Uterus (tissue), 4 donors: ENCODE measurements around the gene CUZD1. TPM values are rescaled to one million over a fixed set of nuclear protein-coding genes. Genes with fewer than 3 reads are reported as not detected.

ENCODE experiments used
- DNase-seq, 2 donors: peaks; one replicate each; pipeline ENCODE4 v3.0.0-alpha.2; 2019 to 2020
- H3K27ac ChIP-seq, 2 donors: fragments of 200-600 bp; sonication (generic); 1 replicate in 1 of 2; 2 replicates in 1 of 2; pipeline ENCODE4 v1.5.1; 2016 to 2018
- H3K27me3 ChIP-seq, 2 donors: fragments of 200-600 bp; sonication (generic); one replicate each; pipeline ENCODE4 v1.5.1; 2018 to 2019; ENCODE audit warnings: control low read depth in 1 of 2
- H3K36me3 ChIP-seq, 2 donors: fragments of 200-600 bp; sonication (generic); one replicate each; pipeline ENCODE4 v1.5.1; 2019; ENCODE audit warnings: control low read depth in 1 of 2
- H3K4me1 ChIP-seq, 2 donors: fragments of 200-600 bp; sonication (generic); one replicate each; pipeline ENCODE4 v1.5.1; 2018 to 2019; ENCODE audit warnings: control low read depth in 1 of 2
- H3K4me3 ChIP-seq, 2 donors: fragments of 200-600 bp; sonication (generic); 1 replicate in 1 of 2; 2 replicates in 1 of 2; pipeline ENCODE4 v1.5.1; 2018 to 2019; ENCODE audit warnings: mild to moderate bottlenecking in 1 of 2
- H3K9me3 ChIP-seq, 2 donors: fragments of 200-600 bp; sonication (generic); one replicate each; pipeline ENCODE4 v1.5.1; 2019; ENCODE audit warnings: control low read depth in 1 of 2
- CTCF ChIP-seq, 4 experiments: fragments of 200-600 bp in 2 of 4; fragments of 450-650 bp in 2 of 4; sonication (generic) in 2 of 4; IDR thresholded peaks; one replicate each; pipeline ENCODE4 v1.5.1; 2016 to 2019; ENCODE audit warnings: antibody characterized with exemption in 4 of 4, mild to moderate bottlenecking in 2 of 4, moderate library complexity in 1 of 4
- POLR2A ChIP-seq, 2 donors: fragments of 450-650 bp; IDR thresholded peaks; one replicate each; pipeline ENCODE4 v1.6.1; 2016; ENCODE audit warnings: antibody characterized with exemption in 2 of 2, mild to moderate bottlenecking in 1 of 2, moderate library complexity in 1 of 2
- intact Hi-C: fragments of 100-400 bp; cut with DNase I; formaldehyde crosslinking; loops from one replicate; pipeline ENCODE4 v1.15.1; 2023; ENCODE audit warnings: low total_unique reads
- total RNA-seq, 4 donors: library from RNA; depleted of rRNA in 3 of 4; stranded (reverse); fragments of >200 nt in 3 of 4; gene quantifications; one replicate each; pipeline versions ENCODE4 v1.1.0 to v1.2.4, GENCODE V29; 2014 to 2023
- donor health status: DM: yes; HTN: yes; CAD: no.

Gene CUZD1
- total RNA-seq, 4 donors from 2014 or later: 0.97 to 1.5 (median 1.3) TPM; not detected in 1

- no peak for TF ChIP-seq POLR2A (IDR thresholded peaks at IDR 0.05)
- no peak for TF ChIP-seq CTCF (IDR thresholded peaks at IDR 0.05)
- H3K27ac ChIP-seq: no peak overlapping the region
- H3K27me3 ChIP-seq: no peaks in the 10 kb centered on the region
- no peaks in the 10 kb centered on the region for H3K4me1 ChIP-seq
- DNase-seq: no peak
- intact Hi-C loops: no loop called here
- H3K36me3 ChIP-seq: no peaks in the 10 kb centered on the region
- no peaks in the 10 kb centered on the region for H3K9me3 ChIP-seq
- no peak overlapping the region for H3K4me3 ChIP-seq
Observed at GRCh38 chr10:122814493-122814892, 31.2 kb downstream of the CUZD1 start.

- intact Hi-C loops: no loop called here
- no peak for DNase-seq
- Histone ChIP-seq H3K27ac (no peak overlapping the region), H3K4me1 (no peaks in the 10 kb centered on the region), H3K4me3 (no peak overlapping the region), H3K9me3 (no peaks in the 10 kb centered on the region), H3K27me3 (no peaks in the 10 kb centered on the region), H3K36me3 (no peaks in the 10 kb centered on the region)
- TF ChIP-seq POLR2A (IDR thresholded peaks at IDR 0.05) (no peak), CTCF (IDR thresholded peaks at IDR 0.05) (no peak)
Observed at GRCh38 chr10:122812751-122813150, 32.9 kb downstream of the CUZD1 start.

GRCh38 chr10:122802282-122802681 lies 43.4 kb downstream of the CUZD1 start:
- no peak overlapping the region for H3K27ac ChIP-seq
- no peaks in the 10 kb centered on the region for H3K4me1 ChIP-seq
- no peaks in the 10 kb centered on the region for H3K36me3 ChIP-seq
- no peak for DNase-seq
- no peaks in the 10 kb centered on the region for H3K27me3 ChIP-seq
- H3K9me3 ChIP-seq: no peaks in the 10 kb centered on the region
- intact Hi-C loops: no loop called here
- no peak for TF ChIP-seq CTCF (IDR thresholded peaks at IDR 0.05)
- no peak for TF ChIP-seq POLR2A (IDR thresholded peaks at IDR 0.05)
- no peak overlapping the region for H3K4me3 ChIP-seq

GRCh38 chr10:122798704-122799231 lies 46.9 kb downstream of the CUZD1 start:
- H3K27me3 ChIP-seq: no peaks in the 10 kb centered on the region
- H3K36me3 ChIP-seq: no peaks in the 10 kb centered on the region
- no peaks in the 10 kb centered on the region for H3K9me3 ChIP-seq
- H3K4me1 ChIP-seq: no peaks in the 10 kb centered on the region
- DNase-seq: no peak
- no peak overlapping the region for H3K27ac ChIP-seq
- TF ChIP-seq POLR2A (IDR thresholded peaks at IDR 0.05) (no peak), CTCF (IDR thresholded peaks at IDR 0.05) (no peak)
- intact Hi-C loops: no loop called here
- no peak overlapping the region for H3K4me3 ChIP-seq

GRCh38 chr10:122796796-122797195 lies 48.9 kb downstream of the CUZD1 start:
- no peaks in the 10 kb centered on the region for H3K27me3 ChIP-seq
- TF ChIP-seq CTCF (IDR thresholded peaks at IDR 0.05): no peak
- no peak for TF ChIP-seq POLR2A (IDR thresholded peaks at IDR 0.05)
- no peak overlapping the region for H3K4me3 ChIP-seq
- no peaks in the 10 kb centered on the region for H3K4me1 ChIP-seq
- no peak for DNase-seq
- H3K27ac ChIP-seq: no peak overlapping the region
- intact Hi-C loops: no loop called here
- no peaks in the 10 kb centered on the region for H3K9me3 ChIP-seq
- H3K36me3 ChIP-seq: no peaks in the 10 kb centered on the region
